ENCODE results near the gene TTBK2.

The TTBK2 gene

DNA sequence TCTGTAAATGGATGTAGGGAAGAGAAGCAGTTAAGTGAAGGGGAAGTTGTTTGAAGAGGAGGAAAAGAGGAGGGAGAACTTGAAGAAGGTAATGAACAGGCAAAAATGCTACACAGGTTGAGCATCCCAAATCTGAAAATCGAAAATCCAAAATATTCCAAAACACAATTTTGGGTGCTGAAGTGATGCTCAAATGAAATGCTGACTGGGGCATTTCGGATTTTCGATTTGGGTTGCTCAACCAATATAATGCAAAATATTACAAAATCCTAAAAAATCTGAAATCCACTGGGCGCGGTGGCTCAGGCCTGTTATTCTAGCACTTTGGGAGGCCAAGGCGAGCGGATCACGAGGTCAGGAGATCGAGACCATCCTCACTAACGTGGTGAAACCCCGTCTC lies 121.8 kb downstream of the TTBK2 start:
- no peak overlapping the region for H3K4me2 ChIP-seq (ENCODE audit: insufficient read depth, low read length, poor library complexity, severe bottlenecking)
- H4K8ac ChIP-seq (ENCODE audit: low read depth, low read length) = no peak overlapping the region
- H3K14ac ChIP-seq (ENCODE audit: low read length) = no peak overlapping the region
- no peak overlapping the region for H4K91ac ChIP-seq (ENCODE audit: low read depth, low read length, poor library complexity)
- no peak overlapping the region for H3K4ac ChIP-seq (ENCODE audit: low read length)
- H3K9me3 ChIP-seq (replicated peaks in 1 of 2; ENCODE audit: control insufficient read depth in 2 of 2, insufficient read depth in 1 of 2, low read depth in 1 of 2, low read length in 2 of 2) = no peaks in the 10 kb centered on the region
- no peak overlapping the region for H2BK120ac ChIP-seq (ENCODE audit: low read depth, low read length)
- H2BK15ac ChIP-seq (ENCODE audit: low read length) = no peak overlapping the region
- H3K4me1 ChIP-seq (ENCODE audit: control insufficient read depth in 2 of 2, insufficient read depth in 1 of 2, low read depth in 1 of 2, low read length in 2 of 2) = no peaks in the 10 kb centered on the region
- no peak for DNase-seq (ENCODE audit: low spot score)
- H2BK5ac ChIP-seq (ENCODE audit: low read length) = no peak overlapping the region
- H2AK5ac ChIP-seq (ENCODE audit: low read depth, low read length) = no peak overlapping the region
- no peak overlapping the region for H3K9ac ChIP-seq (ENCODE audit: low read depth, low read length, poor library complexity)
- no peak overlapping the region for H3K23ac ChIP-seq (ENCODE audit: low read depth, low read length, poor library complexity)
- H2AFZ ChIP-seq (ENCODE audit: low read length) = no peak overlapping the region
- no peak overlapping the region for H3K27ac ChIP-seq (replicated peaks; ENCODE audit: low read length)
- no peak overlapping the region for H3K4me3 ChIP-seq (ENCODE audit: low read length in 2 of 2)
- no CpG with 5 or more reads among the region's 11 CpGs for WGBS, 2 donors (ENCODE audit: extremely low coverage in 2 of 2, insufficient read length in 2 of 2, insufficient replicate concordance in 1 of 2)
- peaks cover 9 to 36% of the 10 kb centered on the region in 2 donors for H3K36me3 ChIP-seq (replicated peaks in 1 of 2; ENCODE audit: control insufficient read depth in 2 of 2, insufficient read depth in 2 of 2, low read length in 2 of 2)
- no peak overlapping the region for H2BK12ac ChIP-seq (ENCODE audit: low read length)
- no peak overlapping the region for H3K18ac ChIP-seq (ENCODE audit: low read length)
- H3K79me1 ChIP-seq (ENCODE audit: low read depth, low read length) = no peaks in the 10 kb centered on the region
- H3K27me3 ChIP-seq (ENCODE audit: control insufficient read depth in 3 of 3, insufficient read depth in 3 of 3, low read depth in 1 of 3, low read length in 3 of 3) = no peaks in the 10 kb centered on the region

GRCh38 chr15:42796955-42797782 lies 123.4 kb downstream of the TTBK2 start:
- Histone ChIP-seq H3K9ac (ENCODE audit: low read depth, low read length, poor library complexity) (no peak overlapping the region), H3K14ac (ENCODE audit: low read length) (no peak overlapping the region), H4K91ac (ENCODE audit: low read depth, low read length, poor library complexity) (no peak overlapping the region), H2BK12ac (ENCODE audit: low read length) (no peak overlapping the region), H2BK120ac (ENCODE audit: low read depth, low read length) (no peak overlapping the region), H3K27ac (replicated peaks; ENCODE audit: low read length) (no peak overlapping the region), H3K4me3 (ENCODE audit: low read length in 2 of 2) (no peak overlapping the region), H3K4ac (ENCODE audit: low read length) (no peak overlapping the region), H3K4me1 (ENCODE audit: control insufficient read depth in 2 of 2, insufficient read depth in 1 of 2, low read depth in 1 of 2, low read length in 2 of 2) (no peaks in the 10 kb centered on the region), H2BK15ac (ENCODE audit: low read length) (no peak overlapping the region), H3K23ac (ENCODE audit: low read depth, low read length, poor library complexity) (no peak overlapping the region), H3K18ac (ENCODE audit: low read length) (no peak overlapping the region), H4K8ac (ENCODE audit: low read depth, low read length) (no peak overlapping the region), H3K27me3 (ENCODE audit: control insufficient read depth in 3 of 3, insufficient read depth in 3 of 3, low read depth in 1 of 3, low read length in 3 of 3) (no peaks in the 10 kb centered on the region), H3K79me1 (ENCODE audit: low read depth, low read length) (no peaks in the 10 kb centered on the region), H2AK5ac (ENCODE audit: low read depth, low read length) (no peak overlapping the region), H2BK5ac (ENCODE audit: low read length) (no peak overlapping the region), H3K36me3 (replicated peaks in 1 of 2; ENCODE audit: control insufficient read depth in 2 of 2, insufficient read depth in 2 of 2, low read length in 2 of 2) (peaks cover 10 to 27% of the 10 kb centered on the region in 2 donors), H2AFZ (ENCODE audit: low read length) (no peak overlapping the region), H3K9me3 (replicated peaks in 1 of 2; ENCODE audit: control insufficient read depth in 2 of 2, insufficient read depth in 1 of 2, low read depth in 1 of 2, low read length in 2 of 2) (no peaks in the 10 kb centered on the region), H3K4me2 (ENCODE audit: insufficient read depth, low read length, poor library complexity, severe bottlenecking) (no peak overlapping the region)
- no peak for DNase-seq (ENCODE audit: low spot score)
- WGBS, 2 donors (ENCODE audit: extremely low coverage in 2 of 2, insufficient read length in 2 of 2, insufficient replicate concordance in 1 of 2) = no CpG with 5 or more reads among the region's 5 CpGs

- H4K91ac ChIP-seq (ENCODE audit: low read depth, low read length, poor library complexity) = no peak overlapping the region
- H3K4me1 ChIP-seq (ENCODE audit: control insufficient read depth in 2 of 2, insufficient read depth in 1 of 2, low read depth in 1 of 2, low read length in 2 of 2) = no peaks in the 10 kb centered on the region
- no peaks in the 10 kb centered on the region for H3K27me3 ChIP-seq (ENCODE audit: control insufficient read depth in 3 of 3, insufficient read depth in 3 of 3, low read depth in 1 of 3, low read length in 3 of 3)
- no peak overlapping the region for H2BK12ac ChIP-seq (ENCODE audit: low read length)
- no peak overlapping the region for H3K4ac ChIP-seq (ENCODE audit: low read length)
- H2AFZ ChIP-seq (ENCODE audit: low read length) = no peak overlapping the region
- no peak overlapping the region for H3K4me2 ChIP-seq (ENCODE audit: insufficient read depth, low read length, poor library complexity, severe bottlenecking)
- no peak overlapping the region for H2AK5ac ChIP-seq (ENCODE audit: low read depth, low read length)
- no peak overlapping the region for H3K4me3 ChIP-seq (ENCODE audit: low read length in 2 of 2)
- H3K9ac ChIP-seq (ENCODE audit: low read depth, low read length, poor library complexity) = no peak overlapping the region
- no peak for DNase-seq (ENCODE audit: low spot score)
- no peak overlapping the region for H3K23ac ChIP-seq (ENCODE audit: low read depth, low read length, poor library complexity)
- H3K14ac ChIP-seq (ENCODE audit: low read length) = no peak overlapping the region
- H4K8ac ChIP-seq (ENCODE audit: low read depth, low read length) = no peak overlapping the region
- no peaks in the 10 kb centered on the region for H3K9me3 ChIP-seq (replicated peaks in 1 of 2; ENCODE audit: control insufficient read depth in 2 of 2, insufficient read depth in 1 of 2, low read depth in 1 of 2, low read length in 2 of 2)
- no peak overlapping the region for H3K18ac ChIP-seq (ENCODE audit: low read length)
- no peak overlapping the region for H2BK5ac ChIP-seq (ENCODE audit: low read length)
- no peaks in the 10 kb centered on the region for H3K79me1 ChIP-seq (ENCODE audit: low read depth, low read length)
- H3K27ac ChIP-seq (replicated peaks; ENCODE audit: low read length) = no peak overlapping the region
- no peak overlapping the region for H2BK120ac ChIP-seq (ENCODE audit: low read depth, low read length)
- H3K36me3 ChIP-seq (replicated peaks in 1 of 2; ENCODE audit: control insufficient read depth in 2 of 2, insufficient read depth in 2 of 2, low read length in 2 of 2) = peaks cover 3 to 8% of the 10 kb centered on the region in 2 donors
- no peak overlapping the region for H2BK15ac ChIP-seq (ENCODE audit: low read length)
These were observed 131.9 kb downstream of the TTBK2 start for GRCh38 chr15:42788725-42789124.

DNA sequence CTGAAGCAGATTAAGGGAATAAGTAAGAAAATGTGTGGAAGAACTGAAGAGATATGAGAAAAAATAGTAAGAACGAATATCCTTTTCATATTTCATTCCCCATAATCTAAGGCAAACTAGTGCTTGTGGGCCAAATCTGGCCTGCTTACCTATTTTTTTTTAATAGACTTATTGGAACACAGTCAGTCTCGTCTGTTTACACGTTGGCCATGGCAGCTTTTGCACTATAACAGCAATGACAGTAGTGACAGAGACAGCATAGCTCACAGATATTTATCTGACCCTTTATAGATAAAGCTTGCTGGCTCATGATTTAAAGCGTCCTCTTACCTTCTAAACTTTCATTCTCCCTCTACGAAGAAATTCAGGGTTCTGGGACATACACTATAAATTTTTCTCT lies 133.6 kb downstream of the TTBK2 start:
- no peak overlapping the region for H3K9ac ChIP-seq (ENCODE audit: low read depth, low read length, poor library complexity)
- H2AK5ac ChIP-seq (ENCODE audit: low read depth, low read length) = no peak overlapping the region
- H4K8ac ChIP-seq (ENCODE audit: low read depth, low read length) = no peak overlapping the region
- H3K27ac ChIP-seq (replicated peaks; ENCODE audit: low read length) = no peak overlapping the region
- DNase-seq (ENCODE audit: low spot score) = no peak
- no peak overlapping the region for H3K18ac ChIP-seq (ENCODE audit: low read length)
- H2BK15ac ChIP-seq (ENCODE audit: low read length) = no peak overlapping the region
- no peaks in the 10 kb centered on the region for H3K9me3 ChIP-seq (replicated peaks in 1 of 2; ENCODE audit: control insufficient read depth in 2 of 2, insufficient read depth in 1 of 2, low read depth in 1 of 2, low read length in 2 of 2)
- no peak overlapping the region for H3K14ac ChIP-seq (ENCODE audit: low read length)
- H2BK12ac ChIP-seq (ENCODE audit: low read length) = no peak overlapping the region
- H2BK120ac ChIP-seq (ENCODE audit: low read depth, low read length) = no peak overlapping the region
- no peak overlapping the region for H3K4ac ChIP-seq (ENCODE audit: low read length)
- H3K4me3 ChIP-seq (ENCODE audit: low read length in 2 of 2) = no peak overlapping the region
- WGBS, 2 donors (ENCODE audit: extremely low coverage in 2 of 2, insufficient read length in 2 of 2, insufficient replicate concordance in 1 of 2) = no CpG with 5 or more reads among the region's 5 CpGs
- H3K79me1 ChIP-seq (ENCODE audit: low read depth, low read length) = no peaks in the 10 kb centered on the region
- H3K23ac ChIP-seq (ENCODE audit: low read depth, low read length, poor library complexity) = no peak overlapping the region
- H3K27me3 ChIP-seq (ENCODE audit: control insufficient read depth in 3 of 3, insufficient read depth in 3 of 3, low read depth in 1 of 3, low read length in 3 of 3) = no peaks in the 10 kb centered on the region
- H2AFZ ChIP-seq (ENCODE audit: low read length) = no peak overlapping the region
- H2BK5ac ChIP-seq (ENCODE audit: low read length) = no peak overlapping the region
- H4K91ac ChIP-seq (ENCODE audit: low read depth, low read length, poor library complexity) = no peak overlapping the region
- peaks cover 3 to 14% of the 10 kb centered on the region in 2 donors for H3K36me3 ChIP-seq (replicated peaks in 1 of 2; ENCODE audit: control insufficient read depth in 2 of 2, insufficient read depth in 2 of 2, low read length in 2 of 2)
- H3K4me2 ChIP-seq (ENCODE audit: insufficient read depth, low read length, poor library complexity, severe bottlenecking) = no peak overlapping the region
- H3K4me1 ChIP-seq (ENCODE audit: control insufficient read depth in 2 of 2, insufficient read depth in 1 of 2, low read depth in 1 of 2, low read length in 2 of 2) = no peaks in the 10 kb centered on the region

All from neuronal stem cell (in vitro differentiated cells).